GM18909 (cell line): ENCODE data around the gene CDSN.

Source experiments
- ATAC-seq: cut with Tn5 transposase; IDR thresholded peaks from one replicate; pipeline ENCODE4 v1.9.1; 2021; ENCODE audit warnings: mild to moderate bottlenecking; ENCODE audit not compliant: unreplicated experiment, poor library complexity

The CDSN gene

DNA sequence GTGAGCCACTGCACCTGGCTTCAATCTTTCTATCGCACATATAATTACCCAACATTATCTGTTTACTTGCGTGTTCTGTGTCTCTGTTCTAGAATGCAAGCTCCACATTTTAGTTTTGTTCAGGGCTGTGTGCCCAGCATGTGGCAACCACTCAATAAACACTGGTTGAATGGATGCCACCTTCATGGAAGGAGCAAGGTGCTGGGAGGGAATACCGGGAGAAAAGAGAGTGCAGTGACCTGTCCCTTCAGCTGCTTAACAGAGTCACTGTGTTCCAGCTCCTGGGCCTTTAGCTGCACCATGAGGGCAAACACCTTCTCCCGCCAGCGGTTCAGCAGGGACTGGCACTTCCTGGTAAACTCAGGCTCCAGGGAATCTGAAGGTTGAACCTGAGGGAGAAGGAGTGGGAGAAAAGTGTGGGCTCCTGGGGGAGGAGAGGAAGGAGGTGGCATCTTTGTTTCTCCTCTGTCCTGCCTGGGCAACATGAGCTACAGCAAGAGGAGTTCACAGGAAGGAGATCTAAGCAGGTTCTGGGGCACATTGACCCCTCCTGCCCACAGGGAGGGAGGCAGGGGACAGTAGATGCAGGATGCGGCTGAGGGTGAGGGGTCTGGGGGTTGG lies 29.7 kb upstream of the CDSN start:
- ATAC-seq = no peak

DNA sequence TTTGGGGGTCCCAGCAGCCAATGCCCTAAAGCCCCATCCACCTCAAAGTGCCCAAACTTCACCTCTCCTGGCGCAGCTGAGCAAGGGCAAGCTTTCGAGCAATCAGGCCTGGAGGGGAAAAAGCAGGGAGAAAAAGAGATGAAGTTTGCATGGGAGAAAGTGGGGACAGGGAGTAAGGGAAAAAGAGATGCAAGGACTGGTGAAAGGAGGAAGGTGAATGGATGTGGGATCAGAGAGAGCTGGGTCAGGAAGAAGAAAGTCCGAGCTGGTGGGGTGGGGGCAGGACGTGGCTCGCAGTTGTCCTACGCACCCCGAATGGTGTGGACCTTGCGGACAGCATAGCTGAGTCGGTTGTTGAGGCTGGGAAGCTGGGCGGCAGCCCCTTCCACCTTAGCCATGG lies 25.1 kb upstream of the CDSN start:
- no peak for ATAC-seq

GRCh38 chr6:31144970-31145340 lies 24.7 kb upstream of the CDSN start:
- ATAC-seq = no peak

- ATAC-seq = no peak
These were observed 24.2 kb upstream of the CDSN start for GRCh38 chr6:31144296-31144969.

DNA sequence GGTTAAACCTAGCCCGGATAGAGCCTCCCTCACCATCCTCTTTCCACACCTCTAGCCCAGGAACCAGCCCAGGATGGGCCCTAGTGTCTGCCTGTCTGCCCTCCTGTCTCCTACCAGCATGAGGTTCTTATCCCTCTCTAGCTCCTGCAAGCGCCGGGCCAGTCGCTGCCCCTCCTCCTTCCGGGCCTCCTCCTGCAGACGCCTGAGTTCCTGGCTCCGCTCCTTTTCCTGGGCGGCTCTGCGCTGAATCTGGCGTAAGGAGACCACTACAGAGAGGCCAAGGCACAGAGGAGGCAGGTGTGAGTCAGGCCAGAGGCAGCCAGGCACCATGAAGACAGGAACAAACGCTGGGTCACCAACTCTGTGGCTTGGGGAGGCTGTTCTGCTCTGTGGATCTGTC lies 22.9 kb upstream of the CDSN start:
- no peak for ATAC-seq

GRCh38 chr6:31142361-31142761 lies 22.1 kb upstream of the CDSN start:
- no peak for ATAC-seq

DNA sequence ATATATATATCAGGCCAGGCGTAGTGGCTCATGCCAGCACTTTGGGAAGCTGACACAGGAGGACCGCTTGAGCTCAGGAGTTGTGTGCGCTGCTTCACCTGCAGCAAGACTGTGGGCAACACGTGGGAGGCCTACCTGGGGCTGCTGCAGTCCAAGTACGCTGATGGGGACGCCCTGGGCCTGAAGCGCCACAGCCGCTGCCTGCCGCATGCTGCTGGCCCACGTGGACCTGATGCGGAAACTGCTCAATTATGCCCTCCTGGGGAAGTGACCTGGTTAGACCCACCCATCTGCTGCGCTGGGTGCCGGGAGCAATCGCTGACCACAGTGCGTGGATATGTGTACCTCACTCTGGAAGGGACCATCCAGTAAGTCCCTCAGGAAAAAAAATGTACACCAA lies 20.4 kb upstream of the CDSN start:
- ATAC-seq = no peak

DNA sequence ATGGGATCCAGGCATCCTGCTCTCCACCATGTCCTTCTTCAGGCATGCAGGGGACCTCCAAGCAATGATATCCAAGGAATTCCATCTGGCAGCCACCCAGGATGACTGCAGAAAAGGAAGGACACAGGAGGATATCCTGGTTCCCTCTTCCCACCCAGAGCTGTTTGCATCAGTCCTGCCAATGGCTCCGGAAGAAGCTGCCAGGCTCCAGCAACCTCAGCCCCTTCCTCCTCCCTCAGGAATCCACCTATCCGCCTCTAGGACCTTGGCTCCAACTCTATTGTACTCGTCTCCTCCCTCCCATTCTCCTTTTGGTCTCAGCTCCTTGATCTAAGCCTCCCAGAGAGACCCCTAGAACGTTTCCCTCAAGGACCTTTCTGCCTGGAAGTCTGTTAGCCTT lies 19.4 kb upstream of the CDSN start:
- ATAC-seq = no peak

DNA sequence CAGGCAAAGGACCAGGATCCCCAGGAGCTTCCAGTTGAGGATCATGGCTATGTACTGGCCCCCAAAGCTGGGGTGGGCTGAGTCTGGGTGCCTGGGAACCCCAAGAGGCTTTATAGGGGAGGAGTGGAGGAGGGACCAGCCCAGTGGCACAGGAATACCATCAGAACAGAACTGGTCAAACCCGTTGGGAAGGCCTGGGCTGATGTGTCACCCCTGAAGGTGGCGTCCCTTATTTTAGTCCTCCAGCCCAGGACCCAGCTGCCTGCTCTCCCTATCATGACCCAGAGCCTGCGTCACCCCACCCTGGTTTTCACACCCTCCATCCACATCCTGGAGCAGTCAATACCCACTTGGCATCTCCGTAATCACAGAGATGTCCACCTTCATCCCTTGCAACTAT lies 18.7 kb upstream of the CDSN start, which contains the start of gene PSORS1C2:
Gene PSORS1C2 (minus strand): TSS at position 85 of the 400 bp plus-strand sequence. CDS start 40 bp downstream, at position 45.
- ATAC-seq = no peak

DNA sequence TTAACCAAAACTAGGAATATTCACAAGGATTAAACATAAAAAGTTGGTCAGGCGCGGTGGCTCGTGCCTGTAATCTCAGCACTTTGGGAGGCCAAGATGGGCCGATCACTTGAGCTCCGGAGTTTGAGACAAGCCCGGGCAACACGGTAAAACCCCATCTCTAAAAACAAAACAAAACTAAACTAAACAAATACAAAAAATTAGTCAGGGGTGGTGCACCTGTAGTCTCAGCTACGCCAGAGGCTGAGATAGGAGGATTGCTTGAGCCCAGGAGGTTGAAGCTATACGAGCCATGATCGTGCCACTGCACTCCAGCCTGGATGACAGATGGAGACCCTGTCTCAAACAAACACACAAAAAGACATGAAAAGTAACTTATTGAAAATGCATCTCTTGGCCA lies 15.5 kb upstream of the CDSN start:
- no peak for ATAC-seq

GRCh38 chr6:31132806-31133205 lies 12.6 kb upstream of the CDSN start:
- no peak for ATAC-seq

GRCh38 chr6:31131595-31131994 lies 11.3 kb upstream of the CDSN start:
- no peak for ATAC-seq

DNA sequence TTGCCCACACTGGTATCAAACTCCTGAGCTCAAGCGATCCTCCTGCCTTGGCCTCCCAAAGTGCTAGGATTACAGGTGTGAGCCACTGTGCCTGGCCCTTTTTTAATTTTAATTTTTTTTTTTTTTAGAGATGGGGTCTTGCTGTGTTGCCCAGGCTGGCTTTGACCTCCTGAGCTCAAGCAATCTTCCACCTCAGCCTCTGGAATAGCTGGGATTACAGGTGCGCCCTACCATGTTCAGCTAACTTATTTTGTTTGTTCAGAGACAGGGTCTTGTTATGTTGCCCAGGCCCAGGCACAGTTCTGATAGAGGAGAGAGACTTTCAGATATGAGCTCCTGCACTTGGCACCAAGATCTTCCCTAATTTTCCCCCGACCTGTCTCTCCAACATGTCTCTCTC lies 10.5 kb upstream of the CDSN start:
- ATAC-seq = no peak

- no peak for ATAC-seq
These were observed 8.9 kb upstream of the CDSN start for GRCh38 chr6:31129130-31129529.

GRCh38 chr6:31128093-31128676 lies 7.9 kb upstream of the CDSN start:
- no peak for ATAC-seq

GRCh38 chr6:31126396-31127175 lies 6.3 kb upstream of the CDSN start:
- no peak for ATAC-seq

DNA sequence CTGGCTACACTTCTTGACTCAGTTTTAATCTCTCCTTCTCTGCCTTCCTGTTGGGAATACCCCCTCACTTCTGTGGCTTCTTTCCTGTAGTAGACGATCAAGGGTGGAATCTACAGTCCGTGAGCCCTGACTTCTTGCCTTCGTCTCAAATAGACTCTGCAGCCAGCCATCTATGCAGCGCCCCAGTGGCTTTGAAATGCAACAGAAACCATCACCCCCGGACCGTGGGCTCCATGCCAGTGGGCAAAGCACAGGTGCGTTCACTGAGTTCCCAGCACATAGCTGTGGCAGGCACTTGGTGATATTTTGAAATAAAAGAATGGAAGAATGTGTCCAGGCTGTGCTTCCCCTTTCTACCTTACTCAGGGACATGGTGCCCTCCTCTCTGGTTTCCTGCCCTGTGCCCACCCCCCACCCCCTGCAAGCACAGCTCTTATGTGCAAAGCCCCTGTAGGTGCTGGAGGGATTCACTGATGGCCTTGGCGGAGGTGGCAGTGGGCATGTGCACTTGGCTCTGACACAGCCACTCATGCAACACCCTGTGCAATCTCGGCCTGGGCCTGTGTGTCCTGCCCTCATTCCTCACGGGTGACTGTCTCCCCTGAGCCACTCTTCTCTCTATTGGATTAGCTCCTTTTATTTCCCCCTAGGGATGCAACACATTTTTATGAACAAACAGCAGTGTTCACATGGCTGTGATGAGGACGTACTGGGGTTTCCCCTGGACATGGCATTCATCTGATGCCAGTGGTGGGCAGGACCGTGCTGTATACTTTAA lies 5.5 kb upstream of the CDSN start:
- no peak for ATAC-seq

DNA sequence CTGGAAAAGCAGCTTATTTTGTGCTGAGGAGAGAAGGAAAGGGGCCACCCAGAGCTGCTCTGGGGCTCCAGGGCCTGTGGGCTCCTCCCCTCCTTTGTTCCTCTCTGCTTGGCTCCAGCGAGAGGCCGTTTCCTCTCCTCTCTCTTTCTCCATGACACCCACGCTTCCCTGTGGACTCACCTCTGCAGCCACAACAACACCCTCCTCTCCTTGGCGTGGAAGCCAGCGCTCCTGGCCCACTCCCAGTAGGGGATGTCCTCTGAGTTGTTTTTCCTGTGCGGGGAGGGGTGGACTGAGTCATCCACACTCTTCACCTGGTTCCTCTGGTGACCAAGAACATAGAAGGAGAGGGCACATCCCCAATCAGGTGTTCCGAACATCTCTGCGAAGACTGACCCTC lies 4.9 kb upstream of the CDSN start:
- no peak for ATAC-seq

DNA sequence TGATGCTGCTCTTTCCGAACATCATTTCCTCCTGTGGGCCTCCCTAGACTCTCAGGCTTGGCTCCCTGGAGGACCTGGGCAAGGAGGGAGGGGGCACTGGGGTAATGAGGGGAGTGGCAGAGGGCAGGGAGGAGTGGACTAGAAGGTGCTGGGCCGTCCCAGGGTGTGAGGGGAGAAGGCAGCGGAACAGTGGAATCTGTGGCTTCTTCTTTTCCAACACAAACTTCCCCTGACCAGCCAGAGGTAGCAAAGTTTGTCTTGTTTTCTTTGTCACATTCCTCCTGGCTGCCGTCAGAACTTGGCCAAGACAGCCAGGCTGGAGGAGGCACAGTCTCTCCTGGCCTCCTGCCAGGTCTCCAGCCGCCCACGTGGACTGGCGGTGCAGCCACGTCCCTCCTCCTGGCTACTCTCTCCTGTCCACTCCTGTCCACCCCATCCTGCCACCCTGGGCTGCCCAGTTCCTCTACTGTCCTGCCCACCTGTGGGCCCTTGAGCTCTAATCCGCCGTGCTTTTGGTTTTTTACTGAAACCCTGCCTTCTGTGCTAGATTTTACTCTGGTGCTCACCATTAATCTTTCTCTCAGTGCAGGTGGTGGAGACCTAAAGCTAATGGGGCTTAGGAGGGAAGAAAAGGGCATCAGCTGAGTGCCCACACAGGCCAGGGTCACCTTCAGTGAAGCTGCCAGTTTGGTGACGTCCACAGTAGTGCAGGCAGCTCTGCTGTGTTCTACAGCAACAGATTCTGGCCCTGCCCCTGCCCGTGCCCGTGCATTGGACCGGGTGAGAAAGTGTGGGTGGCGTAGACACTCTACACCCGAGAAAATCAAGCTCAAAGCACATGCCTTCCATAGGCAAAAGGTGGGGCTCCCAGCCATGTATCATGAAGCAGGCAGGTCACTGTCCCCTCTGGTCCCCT lies 2.8 kb upstream of the CDSN start:
- no peak for ATAC-seq
